Kidney epithelial cell (primary cell): Measurements from ENCODE around the gene GPX3. TPM values are rescaled to one million over a fixed set of nuclear protein-coding genes. Genes with fewer than 3 reads are reported as not detected.

ENCODE experiments used
- DNase-seq: peaks from one replicate; pipeline ENCODE4 v3.0.0-alpha.2; 2010; ENCODE audit warnings: low read depth
- H3K27me3 ChIP-seq: 2 replicates; pipeline ENCODE4 v1.6.0; 2011; ENCODE audit warnings: low read length; ENCODE audit not compliant: control insufficient read depth, insufficient read depth
- H3K36me3 ChIP-seq: 2 replicates; pipeline ENCODE4 v1.5.1; 2011; ENCODE audit warnings: low read length; ENCODE audit not compliant: control insufficient read depth, insufficient read depth
- H3K4me3 ChIP-seq: 2 replicates; pipeline ENCODE4 v1.5.1; 2011; ENCODE audit warnings: low read depth, mild to moderate bottlenecking, control low read depth, low read length
- CTCF ChIP-seq: IDR thresholded peaks from 2 replicates; pipeline ENCODE4 v1.5.1; 2011; ENCODE audit warnings: mild to moderate bottlenecking, moderate library complexity, low read length, control low read depth, inconsistent platforms; ENCODE audit not compliant: insufficient read depth, poor library complexity, severe bottlenecking
- total RNA-seq: library from RNA; depleted of rRNA; stranded (reverse); fragments of >200 nt; gene quantifications from 2 replicates; pipeline ENCODE4 v1.2.3, GENCODE V29; 2015

The GPX3 gene
- total RNA-seq, 1 donor from 2014 or later: 6.3 TPM

GRCh38 chr5:151025250-151025606 lies 4.8 kb downstream of the GPX3 start:
- no peak for TF ChIP-seq CTCF
- no peak for DNase-seq
- no peak overlapping the region for H3K4me3 ChIP-seq
- no peaks in the 10 kb centered on the region for H3K27me3 ChIP-seq
- peaks cover 4% of the 10 kb centered on the region for H3K36me3 ChIP-seq

GRCh38 chr5:151026088-151026487 lies 5.7 kb downstream of the GPX3 start:
- Histone ChIP-seq H3K4me3 (no peak overlapping the region), H3K27me3 (no peaks in the 10 kb centered on the region), H3K36me3 (peaks cover 4% of the 10 kb centered on the region)
- DNase-seq: no peak
- no peak for TF ChIP-seq CTCF

- peaks cover 4% of the 10 kb centered on the region for H3K36me3 ChIP-seq
- H3K27me3 ChIP-seq: no peaks in the 10 kb centered on the region
- no peak for TF ChIP-seq CTCF
- H3K4me3 ChIP-seq: no peak overlapping the region
- DNase-seq: no peak
These were observed 6.3 kb downstream of the GPX3 start for GRCh38 chr5:151026679-151027078.

- H3K36me3 ChIP-seq: peaks cover 5% of the 10 kb centered on the region
- H3K27me3 ChIP-seq: no peaks in the 10 kb centered on the region
- TF ChIP-seq CTCF: no peak
- H3K4me3 ChIP-seq: no peak overlapping the region
- DNase-seq: no peak
These were observed 7.6 kb downstream of the GPX3 start for GRCh38 chr5:151027961-151028479.

GRCh38 chr5:151028717-151029116 lies 8.3 kb downstream of the GPX3 start:
- H3K4me3 ChIP-seq: no peak overlapping the region
- no peak for TF ChIP-seq CTCF
- peaks cover 5% of the 10 kb centered on the region for H3K36me3 ChIP-seq
- H3K27me3 ChIP-seq: no peaks in the 10 kb centered on the region
- no peak for DNase-seq
